GM19238 (cell line): ENCODE measurements around the gene KLHDC4.

Experiments
- DNase-seq: peaks from one replicate; pipeline ENCODE4 v3.0.0; 2011; ENCODE audit warnings: low spot score; ENCODE audit not compliant: insufficient read length

Gene KLHDC4

GRCh38 chr16:87700406-87701077, 65.2 kb downstream of the KLHDC4 start:
- DNase-seq: no peak

GRCh38 chr16:87698676-87699199, 67.0 kb downstream of the KLHDC4 start:
- DNase-seq: peak; percentile 75

- peak; percentile 75 for DNase-seq
Measured at GRCh38 chr16:87698241-87698640, 67.5 kb downstream of the KLHDC4 start.

GRCh38 chr16:87697792-87698191, 68.0 kb downstream of the KLHDC4 start:
- DNase-seq: no peak

GRCh38 chr16:87697256-87697655, 68.5 kb downstream of the KLHDC4 start:
- no peak for DNase-seq

GRCh38 chr16:87696726-87697125, 69.1 kb downstream of the KLHDC4 start:
- no peak for DNase-seq

- DNase-seq: no peak
Measured at GRCh38 chr16:87695534-87695933, 70.3 kb downstream of the KLHDC4 start.

- DNase-seq: no peak
Measured at GRCh38 chr16:87694441-87695125, 71.2 kb downstream of the KLHDC4 start.

GRCh38 chr16:87693827-87694226, 72.0 kb downstream of the KLHDC4 start:
- no peak for DNase-seq

- DNase-seq: no peak
Measured at GRCh38 chr16:87692756-87693155, 73.0 kb downstream of the KLHDC4 start.

- DNase-seq: no peak
Measured at GRCh38 chr16:87692176-87692575, 73.6 kb downstream of the KLHDC4 start.

- DNase-seq: no peak
Measured at GRCh38 chr16:87691686-87692079, 74.1 kb downstream of the KLHDC4 start.

GRCh38 chr16:87690911-87691685, 74.7 kb downstream of the KLHDC4 start:
- DNase-seq: no peak

- no peak for DNase-seq
Measured at GRCh38 chr16:87689956-87690465, 75.8 kb downstream of the KLHDC4 start.

GRCh38 chr16:87688876-87689815, 76.6 kb downstream of the KLHDC4 start:
- DNase-seq: no peak

GRCh38 chr16:87687998-87688529, 77.7 kb downstream of the KLHDC4 start:
- DNase-seq: no peak

GRCh38 chr16:87687126-87687910, 78.5 kb downstream of the KLHDC4 start:
- no peak for DNase-seq

- no peak for DNase-seq
Measured at GRCh38 chr16:87686697-87687096, 79.1 kb downstream of the KLHDC4 start.

GRCh38 chr16:87685766-87686165, 80.0 kb downstream of the KLHDC4 start:
- no peak for DNase-seq

- DNase-seq: no peak
Measured at GRCh38 chr16:87685405-87685755, 80.4 kb downstream of the KLHDC4 start.
